Mesenchymal stem cell (in vitro differentiated cells and primary cell): ENCODE measurements around the gene IFT88.

Experiments
- DNase-seq: peaks from one replicate; pipeline ENCODE4 v3.0.0-alpha.2; 2013
- H2AFZ ChIP-seq: one replicate; pipeline ENCODE4 v1.6.1; 2013; ENCODE audit warnings: low read depth, mild to moderate bottlenecking, control low read depth, inconsistent platforms, low read length, moderate library complexity
- H2AK5ac ChIP-seq: 2 replicates; pipeline ENCODE4 v1.6.1; 2013; ENCODE audit warnings: low read length, moderate library complexity, mild to moderate bottlenecking, inconsistent platforms; ENCODE audit not compliant: severe bottlenecking
- H2BK120ac ChIP-seq: one replicate; pipeline ENCODE4 v1.6.1; 2013; ENCODE audit warnings: low read depth, mild to moderate bottlenecking, inconsistent platforms, low read length, moderate library complexity
- H2BK12ac ChIP-seq, 2 experiments: one replicate each; pipeline ENCODE4 v1.6.1; 2013; ENCODE audit warnings: inconsistent platforms in 2 of 2, low read length in 2 of 2, mild to moderate bottlenecking in 2 of 2, moderate library complexity in 2 of 2, control low read depth in 1 of 2
- H2BK15ac ChIP-seq: one replicate; pipeline ENCODE4 v1.6.1; 2013; ENCODE audit warnings: mild to moderate bottlenecking, low read depth, inconsistent platforms; ENCODE audit not compliant: poor library complexity, severe bottlenecking
- H2BK5ac ChIP-seq: 2 replicates; pipeline ENCODE4 v1.6.1; 2013; ENCODE audit warnings: low read depth, mild to moderate bottlenecking, low read length, control low read depth, inconsistent platforms; ENCODE audit not compliant: poor library complexity, severe bottlenecking
- H3K14ac ChIP-seq, 2 experiments: one replicate each; pipeline ENCODE4 v1.6.1; 2013; ENCODE audit warnings: inconsistent platforms in 2 of 2, low read length in 2 of 2, control low read depth in 1 of 2, mild to moderate bottlenecking in 1 of 2, moderate library complexity in 1 of 2
- H3K18ac ChIP-seq, 2 experiments: one replicate each; pipeline ENCODE4 v1.6.1; 2013; ENCODE audit warnings: inconsistent platforms in 2 of 2, low read length in 2 of 2, control low read depth in 1 of 2, low read depth in 1 of 2, mild to moderate bottlenecking in 1 of 2
- H3K23ac ChIP-seq, 2 experiments: one replicate each; pipeline ENCODE4 v1.6.1; 2013; ENCODE audit warnings: inconsistent platforms in 2 of 2, low read length in 2 of 2, mild to moderate bottlenecking in 2 of 2, moderate library complexity in 2 of 2, control low read depth in 1 of 2
- H3K27ac ChIP-seq: 2 replicates; pipeline ENCODE4 v1.5.1; 2013; ENCODE audit warnings: mild to moderate bottlenecking, moderate library complexity, low read length, control low read depth, inconsistent platforms; ENCODE audit not compliant: poor library complexity, severe bottlenecking
- H3K27me3 ChIP-seq, 2 experiments: 2 replicates each; pipeline versions ENCODE4 v1.6.1 to v1.7.0; 2013; ENCODE audit warnings: low read length in 2 of 2, mild to moderate bottlenecking in 2 of 2, moderate library complexity in 2 of 2, control low read depth in 1 of 2, inconsistent platforms in 1 of 2; ENCODE audit not compliant: control insufficient read depth in 1 of 2, insufficient read depth in 1 of 2
- H3K36me3 ChIP-seq, 2 experiments: 2 replicates each; pipeline versions ENCODE4 v1.6.1 to v1.7.0; 2013; ENCODE audit warnings: low read length in 2 of 2, control low read depth in 1 of 2, inconsistent platforms in 1 of 2, low read depth in 1 of 2, mild to moderate bottlenecking in 1 of 2; ENCODE audit not compliant: insufficient read depth in 2 of 2, control insufficient read depth in 1 of 2
- H3K4ac ChIP-seq, 2 experiments: one replicate each; pipeline ENCODE4 v1.6.1; 2013; ENCODE audit warnings: inconsistent platforms in 2 of 2, low read length in 2 of 2, mild to moderate bottlenecking in 2 of 2, moderate library complexity in 2 of 2, control low read depth in 1 of 2, low read depth in 1 of 2
- H3K4me1 ChIP-seq: 2 replicates; pipeline ENCODE4 v1.6.1; 2013; ENCODE audit warnings: low read depth, low read length, control low read depth; ENCODE audit not compliant: control insufficient read depth, insufficient read depth
- H3K4me2 ChIP-seq: 2 replicates; pipeline ENCODE4 v1.6.1; 2013; ENCODE audit warnings: low read length, mild to moderate bottlenecking, inconsistent platforms; ENCODE audit not compliant: poor library complexity, severe bottlenecking
- H3K4me3 ChIP-seq, 2 experiments: 2 replicates each; pipeline versions ENCODE4 v1.5.1 to v1.7.0; 2013; ENCODE audit warnings: low read length in 2 of 2, mild to moderate bottlenecking in 2 of 2, control low read depth in 1 of 2, low read depth in 1 of 2; ENCODE audit not compliant: insufficient read depth in 1 of 2
- H3K79me1 ChIP-seq: replicated peaks from 2 replicates; pipeline ENCODE4 v1.6.1; 2013; ENCODE audit warnings: mild to moderate bottlenecking, control low read depth, low read length, inconsistent platforms; ENCODE audit not compliant: poor library complexity, severe bottlenecking
- H3K9ac ChIP-seq: 2 replicates; pipeline ENCODE4 v1.7.0; 2013; ENCODE audit warnings: mild to moderate bottlenecking, low read length, moderate library complexity
- H3K9me3 ChIP-seq: 2 replicates; pipeline ENCODE4 v1.7.0; 2013; ENCODE audit warnings: mild to moderate bottlenecking, low read length; ENCODE audit not compliant: control insufficient read depth
- H4K8ac ChIP-seq: one replicate; pipeline ENCODE4 v1.6.1; 2013; ENCODE audit warnings: inconsistent platforms, mild to moderate bottlenecking, low read length, moderate library complexity
- H4K91ac ChIP-seq: one replicate; pipeline ENCODE4 v1.6.1; 2013; ENCODE audit warnings: mild to moderate bottlenecking, low read length, inconsistent platforms
- WGBS: methylation state at CpG from one replicate; pipeline ENCODE4 v1.1.7; 2013; ENCODE audit warnings: mixed read lengths; 5-methylcytosine and 5-hydroxymethylcytosine counted together

Gene IFT88

DNA sequence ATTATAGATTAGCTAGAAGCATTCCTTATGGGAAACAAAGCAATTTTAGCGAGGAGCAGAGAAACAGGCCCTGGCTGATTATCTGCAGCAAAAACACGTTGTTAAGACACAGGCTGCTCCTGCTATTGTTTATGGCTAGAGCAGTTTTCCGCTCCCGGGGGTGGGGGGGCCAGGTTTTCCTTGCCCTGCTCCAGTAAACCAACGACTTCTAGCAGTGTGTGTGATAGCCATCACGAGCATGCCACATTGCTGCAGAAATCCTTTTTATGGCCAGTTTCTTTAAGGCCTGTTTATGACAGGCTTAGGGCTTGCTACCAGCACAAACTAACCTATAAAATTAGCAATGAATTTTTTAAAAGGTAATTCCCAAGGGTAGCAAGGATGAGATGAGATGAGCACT is 118.1 kb downstream of the IFT88 start:
- H3K4me2 ChIP-seq: no peak overlapping the region
- no peaks in the 10 kb centered on the region for H3K4me1 ChIP-seq
- no peak overlapping the region for H3K23ac ChIP-seq
- H3K4ac ChIP-seq: no peak overlapping the region
- H4K8ac ChIP-seq: no peak overlapping the region
- H3K4me3 ChIP-seq: no peak overlapping the region
- H3K27ac ChIP-seq: no peak overlapping the region
- H3K14ac ChIP-seq: no peak overlapping the region
- no peak overlapping the region for H2BK5ac ChIP-seq
- peaks cover 0 to 12% of the 10 kb centered on the region in 2 experiments for H3K27me3 ChIP-seq
- no peak for DNase-seq
- H4K91ac ChIP-seq: no peak overlapping the region
- no peak overlapping the region for H3K9ac ChIP-seq
- no peaks in the 10 kb centered on the region for H3K9me3 ChIP-seq
- no peak overlapping the region for H2AK5ac ChIP-seq
- H2BK120ac ChIP-seq: no peak overlapping the region
- no peak overlapping the region for H2BK15ac ChIP-seq
- no peak overlapping the region for H2AFZ ChIP-seq
- H3K36me3 ChIP-seq: peaks cover 0 to 2% of the 10 kb centered on the region in 2 experiments
- H3K18ac ChIP-seq: no peak overlapping the region
- WGBS: 27% methylated on average over 6 of the region's 6 CpGs
- H2BK12ac ChIP-seq: no peak overlapping the region
- H3K79me1 ChIP-seq: no peaks in the 10 kb centered on the region

GRCh38 chr13:20686167-20686566 is 119.2 kb downstream of the IFT88 start:
- no peak overlapping the region for H3K4me2 ChIP-seq
- H3K27ac ChIP-seq: no peak overlapping the region
- no peak overlapping the region for H3K4me3 ChIP-seq
- H3K79me1 ChIP-seq: no peaks in the 10 kb centered on the region
- H3K36me3 ChIP-seq: peaks cover 2% of the 10 kb centered on the region in 2 experiments
- no peaks in the 10 kb centered on the region for H3K4me1 ChIP-seq
- WGBS: no CpG with 5 or more reads among the region's 1 CpG
- no peak overlapping the region for H3K9ac ChIP-seq
- no peak overlapping the region for H2BK15ac ChIP-seq
- H3K27me3 ChIP-seq: peaks cover 0 to 8% of the 10 kb centered on the region in 2 experiments
- no peak overlapping the region for H3K23ac ChIP-seq
- H4K8ac ChIP-seq: no peak overlapping the region
- no peak overlapping the region for H2BK120ac ChIP-seq
- DNase-seq: no peak
- H3K9me3 ChIP-seq: no peaks in the 10 kb centered on the region
- no peak overlapping the region for H2BK5ac ChIP-seq
- no peak overlapping the region for H4K91ac ChIP-seq
- H2AFZ ChIP-seq: no peak overlapping the region
- H3K18ac ChIP-seq: no peak overlapping the region
- no peak overlapping the region for H3K4ac ChIP-seq
- no peak overlapping the region for H2AK5ac ChIP-seq
- H3K14ac ChIP-seq: no peak overlapping the region
- no peak overlapping the region for H2BK12ac ChIP-seq

GRCh38 chr13:20686863-20687579 is 120.1 kb downstream of the IFT88 start:
- no peak overlapping the region for H2BK12ac ChIP-seq
- H4K8ac ChIP-seq: no peak overlapping the region
- no peak overlapping the region for H2AK5ac ChIP-seq
- no peak for DNase-seq
- no peak overlapping the region for H2BK5ac ChIP-seq
- H3K9me3 ChIP-seq: no peaks in the 10 kb centered on the region
- H3K36me3 ChIP-seq: peaks cover 2 to 3% of the 10 kb centered on the region in 2 experiments
- no peak overlapping the region for H3K4me3 ChIP-seq
- peaks cover 0 to 8% of the 10 kb centered on the region in 2 experiments for H3K27me3 ChIP-seq
- H3K4me2 ChIP-seq: no peak overlapping the region
- no peak overlapping the region for H3K23ac ChIP-seq
- H3K14ac ChIP-seq: no peak overlapping the region
- H2BK120ac ChIP-seq: no peak overlapping the region
- H4K91ac ChIP-seq: no peak overlapping the region
- H3K9ac ChIP-seq: no peak overlapping the region
- 80% methylated on average over 3 of the region's 4 CpGs for WGBS
- no peaks in the 10 kb centered on the region for H3K79me1 ChIP-seq
- H3K27ac ChIP-seq: no peak overlapping the region
- H2BK15ac ChIP-seq: no peak overlapping the region
- no peaks in the 10 kb centered on the region for H3K4me1 ChIP-seq
- H3K4ac ChIP-seq: no peak overlapping the region
- no peak overlapping the region for H2AFZ ChIP-seq
- H3K18ac ChIP-seq: no peak overlapping the region

DNA sequence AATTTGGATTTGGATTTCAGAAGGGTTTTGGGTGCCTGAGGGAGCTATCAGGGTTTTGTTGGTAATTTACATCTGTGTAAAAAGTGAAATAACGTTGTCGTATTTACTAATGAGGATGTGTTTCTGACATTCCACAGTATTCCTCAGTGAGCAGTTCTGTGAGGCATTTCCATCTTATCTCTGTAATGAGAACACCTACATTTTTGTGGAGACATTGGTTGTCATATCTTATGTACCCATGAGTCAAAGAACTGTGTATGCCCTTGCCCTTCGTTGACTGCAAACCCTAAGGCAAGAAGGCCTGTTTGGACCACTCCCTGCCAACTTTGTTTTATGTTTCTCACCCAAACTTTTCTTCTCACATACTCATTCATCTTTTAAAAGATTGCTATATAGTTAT is 122.3 kb downstream of the IFT88 start:
- Histone ChIP-seq H2BK5ac (no peak overlapping the region), H3K4me2 (no peak overlapping the region), H3K9ac (no peak overlapping the region), H3K4me1 (no peaks in the 10 kb centered on the region), H3K4ac (no peak overlapping the region), H3K14ac (no peak overlapping the region), H3K27ac (no peak overlapping the region), H4K8ac (no peak overlapping the region), H3K27me3 (peaks cover 0 to 4% of the 10 kb centered on the region in 2 experiments), H3K36me3 (peaks cover 2 to 3% of the 10 kb centered on the region in 2 experiments), H2AK5ac (no peak overlapping the region), H2BK12ac (no peak overlapping the region), H2BK15ac (no peak overlapping the region), H3K4me3 (no peak overlapping the region), H2BK120ac (no peak overlapping the region), H3K18ac (no peak overlapping the region), H4K91ac (no peak overlapping the region), H3K9me3 (no peaks in the 10 kb centered on the region), H3K79me1 (no peaks in the 10 kb centered on the region), H2AFZ (no peak overlapping the region), H3K23ac (no peak overlapping the region)
- DNase-seq: no peak
- 100% methylated on average over 3 of the region's 3 CpGs for WGBS
